Large intestine (tissue), 1 donor: Measurements from ENCODE around the gene NSRP1. TPM values are rescaled to one million over a fixed set of nuclear protein-coding genes. Genes with fewer than 3 reads are reported as not detected.

Experiments
- polyA plus RNA-seq: library from polyadenylated mRNA; unstranded; fragments of 120-200 nt; gene quantifications from one replicate; pipeline ENCODE4 v1.2.1, GENCODE V29; 2013

The NSRP1 gene
- polyA plus RNA-seq, 1 donor = 28.3 TPM

Other genes starting within 250 kb of the NSRP1 start
- 16.2 TPM for gene SSH2, start 186.6 kb upstream of the NSRP1 start, polyA plus RNA-seq
- 1.5 TPM for gene EFCAB5, start 175.2 kb upstream of the NSRP1 start, polyA plus RNA-seq
- gene SLC6A4, start 118.9 kb downstream of the NSRP1 start, polyA plus RNA-seq = 30.1 TPM
- gene BLMH, start 175.1 kb downstream of the NSRP1 start, polyA plus RNA-seq = 50.1 TPM
- gene TMIGD1, start 217.2 kb downstream of the NSRP1 start, polyA plus RNA-seq = 43.9 TPM